WTC11 (cell line): ENCODE results near the gene PIKFYVE. TPM values are rescaled to one million over a fixed set of nuclear protein-coding genes. Genes with fewer than 3 reads are reported as not detected.

Experiments
- ATAC-seq: fragments of 200-7000 bp; cut with Tn5 transposase; 2 replicates; pipeline ENCODE4 v1.10.0; 2021; ENCODE audit warnings: mild to moderate bottlenecking, moderate library complexity
- CTCF ChIA-PET: fragments of 300-600 bp; sonication (Branson Sonifier 250); formaldehyde crosslinking; loops from one replicate; lab custom pipeline; 2021; ENCODE audit warnings: antibody characterized with exemption; lab: Charles Lee
- POLR2A ChIA-PET: fragments of 350-600 bp; sonication (Branson Sonifier 250); formaldehyde crosslinking; loops from one replicate; lab custom pipeline; 2021; ENCODE audit warnings: antibody characterized with exemption; lab: Charles Lee
- DNase-seq: peaks from one replicate; pipeline ENCODE4 v3.0.0; 2021; ENCODE audit warnings: low spot score
- H3K27ac Mint-ChIP-seq: 2 replicates; pipeline ENCODE4 v1.8.0; 2021; ENCODE audit warnings: mixed read lengths
- H3K27me3 Mint-ChIP-seq: 2 replicates; pipeline ENCODE4 v1.8.0; 2021; ENCODE audit warnings: low read depth, mild to moderate bottlenecking, moderate library complexity, mixed read lengths
- H3K36me3 Mint-ChIP-seq: 2 replicates; pipeline ENCODE4 v1.8.0; 2021; ENCODE audit warnings: mixed read lengths
- H3K4me1 Mint-ChIP-seq: 2 replicates; pipeline ENCODE4 v1.8.0; 2022; ENCODE audit warnings: mixed read lengths
- H3K4me3 Mint-ChIP-seq: 2 replicates; pipeline ENCODE4 v1.8.0; 2021; ENCODE audit warnings: mild to moderate bottlenecking, moderate library complexity, mixed read lengths
- H3K9me3 Mint-ChIP-seq: 2 replicates; pipeline ENCODE4 v1.8.0; 2021; ENCODE audit warnings: mixed read lengths
- AFF4 ChIP-seq: sonication (generic); formaldehyde crosslinking; IDR thresholded peaks from 2 replicates; pipeline ENCODE4 v1.8.1; 2023; ENCODE audit warnings: mild to moderate bottlenecking, missing genetic modification reagents, borderline replicate concordance
- ARID4B ChIP-seq: sonication (generic); formaldehyde crosslinking; IDR thresholded peaks from 2 replicates; pipeline ENCODE4 v1.8.0; 2023; ENCODE audit warnings: missing genetic modification reagents, mild to moderate bottlenecking, borderline replicate concordance
- ATF1 ChIP-seq: sonication (generic); formaldehyde crosslinking; IDR thresholded peaks from 2 replicates; pipeline ENCODE4 v1.8.1; 2023; ENCODE audit warnings: mild to moderate bottlenecking, moderate library complexity, missing genetic modification reagents
- ATF2 ChIP-seq: sonication (generic); formaldehyde crosslinking; IDR thresholded peaks from 2 replicates; pipeline ENCODE4 v1.8.1; 2022; ENCODE audit warnings: low read depth, missing genetic modification reagents, borderline replicate concordance
- ATF3 ChIP-seq: sonication (generic); formaldehyde crosslinking; conservative IDR thresholded peaks from 2 replicates; pipeline ENCODE4 v1.8.1; 2022; ENCODE audit warnings: mild to moderate bottlenecking, missing genetic modification reagents
- CDX4 ChIP-seq: fragments of 250-450 bp; sonication (Bioruptor Pico); IDR thresholded peaks from 2 replicates; pipeline ENCODE4 v1.9.0; 2021; ENCODE audit warnings: moderate library complexity, mild to moderate bottlenecking, inconsistent platforms, borderline replicate concordance
- FOXJ3 ChIP-seq: sonication (generic); formaldehyde crosslinking; IDR thresholded peaks from 2 replicates; pipeline ENCODE4 v1.9.0; 2021; ENCODE audit warnings: missing genetic modification reagents, mild to moderate bottlenecking, borderline replicate concordance
- NR1H2 ChIP-seq: sonication (generic); formaldehyde crosslinking; IDR thresholded peaks from 2 replicates; pipeline ENCODE4 v1.9.0; 2021; ENCODE audit warnings: mild to moderate bottlenecking, moderate library complexity, missing genetic modification reagents
- NR2C2 ChIP-seq: sonication (generic); formaldehyde crosslinking; IDR thresholded peaks from 2 replicates; pipeline ENCODE4 v1.8.0; 2022; ENCODE audit warnings: mild to moderate bottlenecking, missing genetic modification reagents
- PREB ChIP-seq: sonication (generic); formaldehyde crosslinking; IDR thresholded peaks from 2 replicates; pipeline ENCODE4 v1.8.1; 2022; ENCODE audit warnings: mild to moderate bottlenecking, missing genetic modification reagents, moderate library complexity, borderline replicate concordance
- RELA ChIP-seq: sonication (generic); formaldehyde crosslinking; IDR thresholded peaks from 2 replicates; pipeline ENCODE4 v1.8.1; 2022; ENCODE audit warnings: missing genetic modification reagents, mild to moderate bottlenecking, borderline replicate concordance
- RORB ChIP-seq: fragments of 250-450 bp; sonication (Bioruptor Pico); IDR thresholded peaks from 2 replicates; pipeline ENCODE4 v1.9.0; 2021; ENCODE audit warnings: mild to moderate bottlenecking
- SMAD3 ChIP-seq: sonication (generic); formaldehyde crosslinking; IDR thresholded peaks from 2 replicates; pipeline ENCODE4 v1.8.0; 2022; ENCODE audit warnings: missing genetic modification reagents, mild to moderate bottlenecking, borderline replicate concordance
- SMAD4 ChIP-seq: sonication (generic); formaldehyde crosslinking; IDR thresholded peaks from 2 replicates; pipeline ENCODE4 v1.8.0; 2022; ENCODE audit warnings: mild to moderate bottlenecking, missing genetic modification reagents
- TCF7 ChIP-seq: sonication (generic); formaldehyde crosslinking; IDR thresholded peaks from 2 replicates; pipeline ENCODE4 v1.8.0; 2022; ENCODE audit warnings: mild to moderate bottlenecking, low read depth, missing genetic modification reagents, moderate library complexity
- TEAD1 ChIP-seq: sonication (generic); formaldehyde crosslinking; IDR thresholded peaks from 2 replicates; pipeline ENCODE4 v1.8.0; 2022; ENCODE audit warnings: mild to moderate bottlenecking, missing genetic modification reagents
- ZNF121 ChIP-seq: sonication (generic); formaldehyde crosslinking; IDR thresholded peaks from 2 replicates; pipeline ENCODE4 v1.8.0; 2023; ENCODE audit warnings: missing genetic modification reagents
- ZNF219 ChIP-seq: sonication (generic); formaldehyde crosslinking; IDR thresholded peaks from 2 replicates; pipeline ENCODE4 v1.8.0; 2023; ENCODE audit warnings: missing genetic modification reagents, mild to moderate bottlenecking, borderline replicate concordance
- ZNF425 ChIP-seq: fragments of 250-450 bp; sonication (Bioruptor Pico); conservative IDR thresholded peaks from 2 replicates; pipeline ENCODE4 v1.9.0; 2021; ENCODE audit warnings: mild to moderate bottlenecking
- ZNF671 ChIP-seq: fragments of 250-450 bp; sonication (Bioruptor Pico); IDR thresholded peaks from 2 replicates; pipeline ENCODE4 v1.8.0; 2021; ENCODE audit warnings: mild to moderate bottlenecking
- total RNA-seq: library from RNA; stranded (reverse); gene quantifications from 3 replicates; pipeline ENCODE4 v1.2.3, GENCODE V29; 2021

PIKFYVE gene
- total RNA-seq, 1 experiment from 2014 or later, result 36.1 TPM

- CTCF ChIA-PET, result no interaction called here
- Mint-ChIP-seq H3K36me3 (peaks cover 47% of the 10 kb centered on the region), H3K4me3 (no peak overlapping the region), H3K27me3 (no peaks in the 10 kb centered on the region), H3K9me3 (no peaks in the 10 kb centered on the region), H3K4me1 (no peaks in the 10 kb centered on the region), H3K27ac (no peak overlapping the region)
- POLR2A ChIA-PET, result no interaction called here
- no peak for TF ChIP-seq ATF3
- TF ChIP-seq ZNF219, result no peak
- TF ChIP-seq SMAD3, result no peak
- no peak for TF ChIP-seq ZNF425 (CRISPR knock-in tag)
- TF ChIP-seq ATF1 (CRISPR knock-in tag), result no peak
- no peak for TF ChIP-seq ZNF671 (CRISPR knock-in tag)
- TF ChIP-seq ZNF121 (CRISPR knock-in tag), result no peak
- TF ChIP-seq RORB, result no peak
- DNase-seq, result no peak
- no peak for ATAC-seq
These were observed 40.2 kb downstream of the PIKFYVE start for GRCh38 chr2:208306291-208306690.

GRCh38 chr2:208311321-208311720 lies 45.3 kb downstream of the PIKFYVE start:
- peaks cover 24% of the 10 kb centered on the region for H3K36me3 Mint-ChIP-seq
- TF ChIP-seq PREB (CRISPR knock-in tag), result no peak
- no peak for TF ChIP-seq SMAD4 (CRISPR knock-in tag)
- no peak for TF ChIP-seq TCF7 (CRISPR knock-in tag)
- TF ChIP-seq RELA (CRISPR knock-in tag), result no peak
- TF ChIP-seq NR2C2, result no peak
- no peak for TF ChIP-seq AFF4 (CRISPR knock-in tag)
- no peak for TF ChIP-seq FOXJ3 (CRISPR knock-in tag)
- no peak for TF ChIP-seq NR1H2 (CRISPR knock-in tag)
- TF ChIP-seq ARID4B (CRISPR knock-in tag), result no peak
- no peak for TF ChIP-seq TEAD1
- no peak for TF ChIP-seq ATF2
- no peak for TF ChIP-seq CDX4
- ATAC-seq (no peak), DNase-seq (no peak)
- no peaks in the 10 kb centered on the region for H3K9me3 Mint-ChIP-seq
- H3K27me3 Mint-ChIP-seq, result no peaks in the 10 kb centered on the region
- H3K27ac Mint-ChIP-seq, result no peak overlapping the region
- POLR2A ChIA-PET, result no interaction called here
- CTCF ChIA-PET, result no interaction called here
- no peaks in the 10 kb centered on the region for H3K4me1 Mint-ChIP-seq
- H3K4me3 Mint-ChIP-seq, result no peak overlapping the region
